BE2C (cell line): ENCODE data around the gene PLCB1.

Source experiments
- DNase-seq: peaks from one replicate; pipeline ENCODE4 v3.0.0-alpha.2; 2020
- H3K27me3 ChIP-seq: fragments of 250-450 bp; sonication (Bioruptor Pico); 2 replicates; pipeline ENCODE4 v1.5.1; 2020; ENCODE audit warnings: mild to moderate bottlenecking
- H3K36me3 ChIP-seq: fragments of 250-450 bp; sonication (Bioruptor Pico); 2 replicates; pipeline ENCODE4 v1.5.1; 2020; ENCODE audit warnings: mild to moderate bottlenecking
- H3K4me1 ChIP-seq: fragments of 250-450 bp; sonication (Bioruptor Pico); 2 replicates; pipeline ENCODE4 v1.5.1; 2020
- H3K4me3 ChIP-seq: 2 replicates; pipeline ENCODE4 v1.5.1; 2011; ENCODE audit warnings: low read depth, low read length
- H3K9me3 ChIP-seq: fragments of 250-450 bp; sonication (Bioruptor Pico); 2 replicates; pipeline ENCODE4 v1.5.1; 2020
- CTCF ChIP-seq: IDR thresholded peaks from 2 replicates; pipeline ENCODE4 v1.5.1; 2012; ENCODE audit warnings: mild to moderate bottlenecking, low read depth, low read length

The PLCB1 gene

DNA sequence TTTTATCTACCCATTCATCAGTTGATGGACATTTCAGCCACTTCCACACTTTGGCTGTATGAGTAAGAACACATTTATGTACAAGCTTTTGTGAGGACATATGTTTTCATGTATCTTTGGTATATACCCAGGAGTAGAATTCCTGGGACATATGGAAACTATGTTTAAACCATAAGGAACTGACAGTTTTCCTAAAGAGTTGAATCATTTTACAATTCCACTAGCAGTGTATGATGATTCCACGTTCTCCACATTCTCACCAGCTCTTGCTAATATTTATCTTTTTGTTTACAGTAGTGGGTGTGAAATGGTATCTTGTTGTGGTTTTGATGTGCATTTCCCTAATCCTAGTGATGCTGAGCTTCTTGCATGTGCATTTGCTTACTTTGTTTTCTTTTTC lies 338.1 kb downstream of the PLCB1 start:
- no peak for DNase-seq
- Histone ChIP-seq H3K9me3 (no peaks in the 10 kb centered on the region), H3K36me3 (no peaks in the 10 kb centered on the region), H3K4me3 (no peak overlapping the region), H3K27me3 (no peaks in the 10 kb centered on the region), H3K4me1 (no peaks in the 10 kb centered on the region; the same call in 1 of the 2 replicates)
- no peak for TF ChIP-seq CTCF

GRCh38 chr20:8471465-8471864 lies 339.4 kb downstream of the PLCB1 start:
- TF ChIP-seq CTCF, result no peak
- Histone ChIP-seq H3K27me3 (no peaks in the 10 kb centered on the region), H3K4me3 (no peak overlapping the region), H3K4me1 (no peaks in the 10 kb centered on the region; the same call in 1 of the 2 replicates), H3K36me3 (no peaks in the 10 kb centered on the region), H3K9me3 (no peaks in the 10 kb centered on the region)
- no peak for DNase-seq

- no peak for DNase-seq
- Histone ChIP-seq H3K27me3 (no peaks in the 10 kb centered on the region), H3K36me3 (no peaks in the 10 kb centered on the region), H3K4me1 (no peaks in the 10 kb centered on the region; the same call in 1 of the 2 replicates), H3K9me3 (no peaks in the 10 kb centered on the region), H3K4me3 (no peak overlapping the region)
- TF ChIP-seq CTCF, result no peak
Measured at GRCh38 chr20:8473459-8473858, 341.4 kb downstream of the PLCB1 start.

GRCh38 chr20:8474027-8474668 lies 342.1 kb downstream of the PLCB1 start:
- DNase-seq, result no peak
- Histone ChIP-seq H3K4me1 (no peaks in the 10 kb centered on the region; the same call in 1 of the 2 replicates), H3K36me3 (no peaks in the 10 kb centered on the region), H3K4me3 (no peak overlapping the region), H3K27me3 (no peaks in the 10 kb centered on the region), H3K9me3 (no peaks in the 10 kb centered on the region)
- no peak for TF ChIP-seq CTCF

- Histone ChIP-seq H3K4me3 (no peak overlapping the region), H3K9me3 (no peaks in the 10 kb centered on the region), H3K36me3 (no peaks in the 10 kb centered on the region), H3K27me3 (no peaks in the 10 kb centered on the region), H3K4me1 (no peaks in the 10 kb centered on the region; the same call in 1 of the 2 replicates)
- no peak for TF ChIP-seq CTCF
- DNase-seq, result no peak
Measured at GRCh38 chr20:8476021-8476420, 344.0 kb downstream of the PLCB1 start.

DNA sequence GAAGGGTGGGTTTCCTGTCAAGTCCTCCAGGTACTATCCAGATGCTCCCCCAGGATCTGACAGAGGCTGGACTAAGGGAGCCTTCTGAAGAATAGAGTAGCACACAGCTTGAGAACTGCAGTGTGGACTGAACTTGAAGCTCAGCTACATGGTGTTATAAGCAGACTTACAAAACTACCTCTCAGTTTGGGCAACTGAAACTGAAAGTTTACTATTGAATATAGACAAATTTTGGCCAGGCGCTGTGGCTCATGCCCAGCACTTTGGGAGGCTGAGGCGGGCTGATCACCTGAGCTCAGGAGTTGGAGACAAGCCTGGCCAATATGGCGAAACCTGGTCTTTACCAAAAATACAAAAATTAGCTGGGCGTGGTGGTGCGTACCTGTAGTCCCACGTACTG lies 348.5 kb downstream of the PLCB1 start:
- DNase-seq, result no peak
- TF ChIP-seq CTCF, result no peak
- Histone ChIP-seq H3K9me3 (no peaks in the 10 kb centered on the region), H3K4me1 (no peaks in the 10 kb centered on the region), H3K36me3 (no peaks in the 10 kb centered on the region), H3K4me3 (no peak overlapping the region), H3K27me3 (no peaks in the 10 kb centered on the region)
